GM12878 (cell line): ENCODE data around the gene RIPK3. TPM values are rescaled to one million over a fixed set of nuclear protein-coding genes. Genes with fewer than 3 reads are reported as not detected.

ENCODE experiments used
- ATAC-seq: fragments of 200-7000 bp; cut with Tn5 transposase; 3 replicates; pipeline ENCODE4 v1.9.1; 2020; ENCODE audit warnings: mild to moderate bottlenecking, moderate library complexity
- BruUV-seq: library from RNA; stranded (reverse); fragments of 400-500 nt; replicated peaks from 2 replicates; lab custom pipeline; 2021; lab: Mats Ljungman, UMichigan
- CTCF ChIA-PET: fragments of 300-600 bp; sonication (Branson Sonifier 250); formaldehyde crosslinking; extraction: SDS; loops from one replicate; lab custom pipeline; 2021; ENCODE audit warnings: inconsistent platforms; lab: Yijun Ruan, JAX
- POLR2A ChIA-PET: fragments of 350-600 bp; formaldehyde crosslinking; extraction: SDS; loops from one replicate; lab custom pipeline; 2021; ENCODE audit warnings: inconsistent platforms; lab: Charles Lee
- RAD21 ChIA-PET: fragments of 300-600 bp; sonication (Branson Sonifier 250); formaldehyde crosslinking; loops from one replicate; lab custom pipeline; 2023; ENCODE audit warnings: antibody characterized with exemption; ENCODE audit not compliant: unreplicated experiment; lab: Charles Lee
- SMC1A ChIA-PET: fragments of 300-600 bp; sonication (Branson Sonifier 250); formaldehyde crosslinking; loops from one replicate; lab custom pipeline; 2023; ENCODE audit not compliant: unreplicated experiment, uncharacterized antibody; lab: Charles Lee
- DNase-seq: peaks from one replicate; pipeline ENCODE4 v3.0.0-alpha.2; 2011; ENCODE audit warnings: low read depth, low spot score
- FAIRE-seq: peaks from 3 replicates; lab custom pipeline; 2011; peaks lifted over from hg19 to GRCh38; lab: Jason Lieb, UNC
- H2AFZ ChIP-seq: 2 replicates; pipeline ENCODE4 v1.6.0; 2011; ENCODE audit warnings: low read depth, low read length, control low read depth; ENCODE audit not compliant: control insufficient read depth
- H3K27ac ChIP-seq: 2 replicates; pipeline ENCODE4 v1.5.1; 2011; ENCODE audit warnings: control low read depth; ENCODE audit not compliant: control insufficient read depth, insufficient read depth
- H3K27me3 ChIP-seq, 2 experiments: replicated peaks in 1 of 2; 2 replicates each; pipeline versions ENCODE4 v1.6.0 to v1.6.1; 2011; ENCODE audit warnings: low read length in 1 of 2; ENCODE audit not compliant: control insufficient read depth in 2 of 2, insufficient read depth in 2 of 2
- H3K36me3 ChIP-seq, 2 experiments: 2 replicates each; pipeline ENCODE4 v1.5.1; 2011; ENCODE audit warnings: low read length in 1 of 2; ENCODE audit not compliant: control insufficient read depth in 2 of 2, insufficient read depth in 2 of 2
- H3K4me1 ChIP-seq: 2 replicates; pipeline ENCODE4 v1.6.1; 2011; ENCODE audit warnings: mild to moderate bottlenecking, low read length, moderate library complexity, mixed read lengths; ENCODE audit not compliant: control insufficient read depth, insufficient read depth
- H3K4me2 ChIP-seq: 2 replicates; pipeline ENCODE4 v1.6.0; 2011; ENCODE audit warnings: control low read depth; ENCODE audit not compliant: control insufficient read depth, insufficient read depth
- H3K4me3 ChIP-seq: fragments of 200-600 bp; sonication (generic); 2 replicates; pipeline ENCODE4 v1.5.1; 2016
- H3K79me2 ChIP-seq: 2 replicates; pipeline ENCODE4 v1.6.0; 2011; ENCODE audit warnings: low read length; ENCODE audit not compliant: control insufficient read depth, insufficient read depth
- H3K9ac ChIP-seq: 2 replicates; pipeline ENCODE4 v1.8.0; 2011; ENCODE audit warnings: low read length, control low read depth, mixed read lengths; ENCODE audit not compliant: control insufficient read depth, insufficient read depth
- H3K9me3 ChIP-seq: replicated peaks from 3 replicates; pipeline ENCODE4 v1.5.1; 2011; ENCODE audit warnings: mild to moderate bottlenecking, low read length; ENCODE audit not compliant: control insufficient read depth, insufficient read depth
- H4K20me1 ChIP-seq: 2 replicates; pipeline ENCODE4 v1.6.0; 2011; ENCODE audit not compliant: control insufficient read depth, insufficient read depth
- CBX5 ChIP-seq: sonication (generic); IDR thresholded peaks from 2 replicates; pipeline ENCODE4 v1.6.1; 2016; ENCODE audit warnings: low read depth, moderate library complexity, mild to moderate bottlenecking, inconsistent platforms
- CTCF ChIP-seq, 3 experiments: IDR thresholded peaks in 2 of 3; conservative IDR thresholded peaks in 1 of 3; 2 replicates each; pipeline ENCODE4 v1.5.1; 2011; ENCODE audit warnings: low read depth in 3 of 3, low read length in 3 of 3, mild to moderate bottlenecking in 3 of 3, control low read depth in 2 of 3, moderate library complexity in 2 of 3, inconsistent platforms in 1 of 3, mixed read lengths in 1 of 3; ENCODE audit not compliant: control insufficient read depth in 2 of 3, insufficient read depth in 1 of 3; ENCODE audit errors: extremely low read depth in 1 of 3
- GABPA ChIP-seq: IDR thresholded peaks from 2 replicates; pipeline ENCODE4 v1.6.1; 2014; ENCODE audit warnings: antibody characterized with exemption, low read depth, mild to moderate bottlenecking, inconsistent platforms
- MEF2B ChIP-seq: fragments of 450-650 bp; IDR thresholded peaks from 2 replicates; pipeline ENCODE4 v1.6.1; 2018; ENCODE audit warnings: mild to moderate bottlenecking, moderate library complexity; ENCODE audit not compliant: partially characterized antibody, poor library complexity, severe bottlenecking
- NR2C2 ChIP-seq: IDR thresholded peaks from 2 replicates; pipeline ENCODE4 v1.6.1; 2011; ENCODE audit warnings: borderline replicate concordance, low read depth; ENCODE audit not compliant: control insufficient read depth, insufficient read length
- PAX5 ChIP-seq: IDR thresholded peaks from 2 replicates; pipeline ENCODE4 v1.6.1; 2011; ENCODE audit warnings: low read depth, low read length, borderline replicate concordance
- RAD21 ChIP-seq: IDR thresholded peaks from 2 replicates; pipeline ENCODE4 v1.6.1; 2011; ENCODE audit warnings: mild to moderate bottlenecking, low read depth, low read length, moderate library complexity; ENCODE audit not compliant: insufficient read depth
- SMC3 ChIP-seq: IDR thresholded peaks from 2 replicates; pipeline ENCODE4 v1.6.1; 2011; ENCODE audit warnings: low read length, improper control_type of control experiment, borderline replicate concordance
- ZNF207 ChIP-seq: fragments of 450-650 bp; IDR thresholded peaks from 2 replicates; pipeline ENCODE4 v1.6.1; 2014; ENCODE audit warnings: antibody characterized with exemption, mild to moderate bottlenecking, borderline replicate concordance
- WGBS: methylation state at CpG from one replicate; pipeline ENCODE4 v1.1.6; 2016; ENCODE audit warnings: low lambda C conversion rate; ENCODE audit not compliant: insufficient replicate concordance, insufficient coverage; ENCODE audit errors: missing lambda C conversion rate; 5-methylcytosine and 5-hydroxymethylcytosine counted together
- in situ Hi-C: fragments of 300-500 bp; cut with MboI; formaldehyde crosslinking; loops from 9 replicates; pipeline ENCODE4 v1.14.3; 2018; ENCODE audit warnings: mixed read lengths
- intact Hi-C: fragments of 100-400 bp; cut with micrococcal nuclease; formaldehyde crosslinking; loops from one replicate; pipeline ENCODE4 v1.14.2; 2022; ENCODE audit not compliant: unreplicated experiment
- polyA plus RNA-seq, 11 experiments: library from polyadenylated mRNA; depleted of rRNA in 4 of 11; unstranded in 6 of 11; stranded (reverse) in 5 of 11; fragments of >200 nt; fragmentation: Nextera tagmentation in 4 of 11; fragmentation: Illumina TruSeq in 1 of 11; extraction: Ambion mirVana in 4 of 11; extraction: Trizol in 1 of 11; gene quantifications; 1 replicate in 1 of 11; 2 replicates in 10 of 11; pipeline versions ENCODE4 v1.2.1 to v1.2.3, GENCODE V29; 2011 to 2016; ENCODE audit warnings: inconsistent platforms in 2 of 11, missing spikeins in 2 of 11, low read depth in 1 of 11
- total RNA-seq, 4 experiments: library from RNA; depleted of rRNA in 3 of 4; stranded (reverse); fragments of >200 nt in 3 of 4; fragmentation: Illumina TruSeq in 1 of 4; extraction: Trizol in 1 of 4; gene quantifications; 2 replicates each; pipeline versions ENCODE4 v1.2.1 to v1.2.3, GENCODE V29; 2013 to 2021
- TF ChIP-seq, protein P1 (sequence below): IDR thresholded peaks from 2 replicates; pipeline ENCODE4 v1.6.1; 2012; ENCODE audit warnings: mild to moderate bottlenecking, low read depth, low read length
- TF ChIP-seq, protein P2 (sequence below): IDR thresholded peaks from 2 replicates; pipeline ENCODE4 v1.6.1; 2012; ENCODE audit warnings: low read length, inconsistent platforms

RIPK3 gene
- total and polyA plus RNA-seq, 10 of the 15 experiments (the other 5 are each of a cell fraction or from before 2014, with no cell fraction given), result 2.0 to 13.6 (median 8.1) TPM

DNA sequence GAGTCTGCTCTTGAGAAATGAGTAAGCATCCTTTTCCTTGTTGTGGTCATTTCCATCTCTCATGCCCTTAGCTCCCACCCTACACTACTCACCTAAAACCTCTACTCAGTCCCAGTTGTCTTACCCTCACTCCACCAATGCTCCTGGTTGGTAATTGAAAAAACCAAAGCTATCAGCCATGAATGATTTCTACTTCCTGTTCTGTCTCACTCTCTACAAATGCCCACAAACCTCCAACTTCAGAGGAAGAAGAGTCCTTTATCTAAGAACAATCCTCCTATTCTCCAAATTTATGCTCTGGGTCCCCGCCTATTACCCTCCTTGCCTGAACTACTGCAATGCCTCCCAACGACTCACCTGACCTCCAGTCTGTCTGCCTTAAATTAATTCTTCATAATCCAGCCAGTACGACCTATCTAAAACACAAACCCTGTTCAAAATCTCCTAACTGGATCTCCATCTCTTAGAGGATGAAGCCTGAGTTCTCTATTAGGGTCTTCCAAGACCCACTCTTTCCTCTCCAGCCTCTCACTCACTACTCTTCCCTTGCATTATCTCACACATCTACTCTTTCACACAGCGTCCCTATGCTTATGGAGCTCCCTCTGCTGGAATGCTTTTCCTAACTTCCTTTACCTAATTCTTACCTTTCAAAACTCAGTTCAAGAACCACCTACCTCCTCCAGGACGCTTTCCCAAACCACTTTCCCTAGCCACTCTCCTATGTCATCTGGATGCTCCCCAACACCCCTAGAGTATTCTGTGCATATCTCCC, 42.4 kb downstream of the RIPK3 start:
- H3K9ac ChIP-seq, result peak overlapping the region; percentile 2; the same call in 1 of the 2 replicates
- in situ Hi-C loops, result loop anchor here (5.0 kb wide), 1 partner anchor 55 kb away; the partner anchor contains the start of gene TINF2
- no TSS peak for BruUV-seq
- 28% methylated on average over 5 of the region's 5 CpGs for WGBS
- H3K9me3 ChIP-seq, result no peaks in the 10 kb centered on the region
- SMC1A ChIA-PET, result interaction anchor here (0.8 to 10.1 kb wide), 21 partner anchors 10 to 239 kb away, joined by 3 to 201 read pairs (median 6); partner anchors contain the start of genes CHMP4A, CIDEB, DCAF11 and IRF9
- FAIRE-seq, result no peak
- ATAC-seq, result peak; percentile 47
- no peaks in the 10 kb centered on the region for H4K20me1 ChIP-seq
- H3K79me2 ChIP-seq, result peaks cover 23% of the 10 kb centered on the region
- H3K27ac ChIP-seq, result peak overlapping the region; percentile 27
- no peak for TF ChIP-seq GABPA
- no peak for TF ChIP-seq MEF2B
- no peak for TF ChIP-seq NR2C2
- no peak for TF ChIP-seq ZNF207
- TF ChIP-seq, protein P1, sequence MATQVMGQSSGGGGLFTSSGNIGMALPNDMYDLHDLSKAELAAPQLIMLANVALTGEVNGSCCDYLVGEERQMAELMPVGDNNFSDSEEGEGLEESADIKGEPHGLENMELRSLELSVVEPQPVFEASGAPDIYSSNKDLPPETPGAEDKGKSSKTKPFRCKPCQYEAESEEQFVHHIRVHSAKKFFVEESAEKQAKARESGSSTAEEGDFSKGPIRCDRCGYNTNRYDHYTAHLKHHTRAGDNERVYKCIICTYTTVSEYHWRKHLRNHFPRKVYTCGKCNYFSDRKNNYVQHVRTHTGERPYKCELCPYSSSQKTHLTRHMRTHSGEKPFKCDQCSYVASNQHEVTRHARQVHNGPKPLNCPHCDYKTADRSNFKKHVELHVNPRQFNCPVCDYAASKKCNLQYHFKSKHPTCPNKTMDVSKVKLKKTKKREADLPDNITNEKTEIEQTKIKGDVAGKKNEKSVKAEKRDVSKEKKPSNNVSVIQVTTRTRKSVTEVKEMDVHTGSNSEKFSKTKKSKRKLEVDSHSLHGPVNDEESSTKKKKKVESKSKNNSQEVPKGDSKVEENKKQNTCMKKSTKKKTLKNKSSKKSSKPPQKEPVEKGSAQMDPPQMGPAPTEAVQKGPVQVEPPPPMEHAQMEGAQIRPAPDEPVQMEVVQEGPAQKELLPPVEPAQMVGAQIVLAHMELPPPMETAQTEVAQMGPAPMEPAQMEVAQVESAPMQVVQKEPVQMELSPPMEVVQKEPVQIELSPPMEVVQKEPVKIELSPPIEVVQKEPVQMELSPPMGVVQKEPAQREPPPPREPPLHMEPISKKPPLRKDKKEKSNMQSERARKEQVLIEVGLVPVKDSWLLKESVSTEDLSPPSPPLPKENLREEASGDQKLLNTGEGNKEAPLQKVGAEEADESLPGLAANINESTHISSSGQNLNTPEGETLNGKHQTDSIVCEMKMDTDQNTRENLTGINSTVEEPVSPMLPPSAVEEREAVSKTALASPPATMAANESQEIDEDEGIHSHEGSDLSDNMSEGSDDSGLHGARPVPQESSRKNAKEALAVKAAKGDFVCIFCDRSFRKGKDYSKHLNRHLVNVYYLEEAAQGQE, result no peak
- TF ChIP-seq PAX5, result no peak
- TF ChIP-seq RAD21, result peak; percentile 40; the same call in 1 of the 2 replicates
- peak; percentile 25 to 50 (median 29); a peak in 4 of 6 replicates for TF ChIP-seq CTCF (IDR thresholded peaks at IDR 0.05 in 2 of 3, conservative IDR thresholded peaks at IDR 0.05 in 1 of 3; ENCODE audit: control insufficient read depth in 2 of 3, extremely low read depth in 1 of 3, insufficient read depth in 1 of 3, low read depth in 3 of 3, low read length in 3 of 3)
- no peak for TF ChIP-seq CBX5
- peak; percentile 31; the same call in 1 of the 2 replicates for TF ChIP-seq SMC3
- TF ChIP-seq, protein P2, sequence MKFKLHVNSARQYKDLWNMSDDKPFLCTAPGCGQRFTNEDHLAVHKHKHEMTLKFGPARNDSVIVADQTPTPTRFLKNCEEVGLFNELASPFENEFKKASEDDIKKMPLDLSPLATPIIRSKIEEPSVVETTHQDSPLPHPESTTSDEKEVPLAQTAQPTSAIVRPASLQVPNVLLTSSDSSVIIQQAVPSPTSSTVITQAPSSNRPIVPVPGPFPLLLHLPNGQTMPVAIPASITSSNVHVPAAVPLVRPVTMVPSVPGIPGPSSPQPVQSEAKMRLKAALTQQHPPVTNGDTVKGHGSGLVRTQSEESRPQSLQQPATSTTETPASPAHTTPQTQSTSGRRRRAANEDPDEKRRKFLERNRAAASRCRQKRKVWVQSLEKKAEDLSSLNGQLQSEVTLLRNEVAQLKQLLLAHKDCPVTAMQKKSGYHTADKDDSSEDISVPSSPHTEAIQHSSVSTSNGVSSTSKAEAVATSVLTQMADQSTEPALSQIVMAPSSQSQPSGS, result 0 out of 2 replicates have a peak, but pooled peaks have one; percentile 11
- H3K4me3 ChIP-seq, result no peak overlapping the region
- RAD21 ChIA-PET, result interaction anchor here (1.0 to 7.8 kb wide), 20 partner anchors 10 to 239 kb away, joined by 3 to 231 read pairs (median 8); partner anchors contain the start of genes CHMP4A, CIDEB, DCAF11 and IPO4
- CTCF ChIA-PET, result interaction anchor here (0.6 to 13.4 kb wide), 33 partner anchors 11 to 692 kb away, joined by 3 to 368 read pairs (median 5); partner anchors contain the start of genes CHMP4A, CIDEB, DCAF11 and IPO4
- no peak for DNase-seq
- no peaks in the 10 kb centered on the region for H3K27me3 ChIP-seq
- peaks cover 25% of the 10 kb centered on the region for H3K4me1 ChIP-seq
- intact Hi-C loops, result loop anchor here (1.0 to 5.0 kb wide), 8 partner anchors 18 to 283 kb away; partner anchors contain the start of genes IPO4, MDP1, PCK2 and PSME2
- peak overlapping the region; percentile 56 for H2AFZ ChIP-seq
- peak overlapping the region; percentile 31; the same call in 1 of the 2 replicates for H3K4me2 ChIP-seq
- H3K36me3 ChIP-seq, result peaks cover 3 to 29% of the 10 kb centered on the region in 2 experiments; a peak in 2 of 4 replicates
- POLR2A ChIA-PET, result interaction anchor here (0.8 to 9.0 kb wide), 14 partner anchors 10 to 239 kb away, joined by 3 to 118 read pairs (median 4); partner anchors contain the start of genes CHMP4A, CIDEB, MDP1 and RABGGTA
